HG03378 (cell line): ENCODE measurements around the gene HOXB6.

Experiments used
- ATAC-seq: cut with Tn5 transposase; IDR thresholded peaks from one replicate; pipeline ENCODE4 v1.9.1; 2021; ENCODE audit warnings: mild to moderate bottlenecking, moderate library complexity; ENCODE audit not compliant: unreplicated experiment

The HOXB6 gene

DNA sequence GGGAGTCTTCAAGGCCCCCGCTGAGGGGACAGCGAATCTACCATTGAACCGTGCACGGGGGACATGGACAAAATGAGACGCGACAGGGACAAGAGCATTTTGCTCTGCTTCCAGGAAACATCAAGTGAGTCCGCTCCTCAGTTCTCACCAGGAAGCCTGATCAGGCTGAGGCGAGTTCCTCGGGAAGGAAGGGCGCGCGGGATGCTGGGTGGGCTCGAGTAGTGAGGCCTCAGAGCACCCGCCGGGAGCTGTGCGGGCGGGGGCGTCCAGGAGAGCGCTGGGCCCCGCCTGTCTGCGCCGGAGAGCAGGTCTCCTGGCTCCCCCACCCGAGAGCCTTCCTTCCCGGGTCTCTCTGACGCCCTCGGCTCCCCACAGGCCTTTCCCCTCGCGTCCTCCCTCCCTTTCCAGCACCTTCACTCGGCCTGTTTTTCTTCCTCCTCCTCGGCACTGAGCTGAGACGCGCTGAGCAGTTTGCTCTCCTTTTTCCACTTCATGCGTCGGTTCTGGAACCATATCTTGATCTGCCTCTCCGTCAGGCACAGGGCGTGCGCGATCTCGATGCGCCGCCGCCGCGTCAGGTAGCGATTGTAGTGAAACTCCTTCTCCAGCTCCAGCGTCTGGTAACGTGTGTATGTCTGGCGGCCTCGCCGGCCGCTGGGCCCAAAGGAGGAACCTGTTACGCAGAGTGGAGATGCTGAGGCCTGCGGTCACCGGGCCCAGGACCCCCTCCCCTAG is 8.6 kb downstream of the HOXB6 start:
- no peak for ATAC-seq

DNA sequence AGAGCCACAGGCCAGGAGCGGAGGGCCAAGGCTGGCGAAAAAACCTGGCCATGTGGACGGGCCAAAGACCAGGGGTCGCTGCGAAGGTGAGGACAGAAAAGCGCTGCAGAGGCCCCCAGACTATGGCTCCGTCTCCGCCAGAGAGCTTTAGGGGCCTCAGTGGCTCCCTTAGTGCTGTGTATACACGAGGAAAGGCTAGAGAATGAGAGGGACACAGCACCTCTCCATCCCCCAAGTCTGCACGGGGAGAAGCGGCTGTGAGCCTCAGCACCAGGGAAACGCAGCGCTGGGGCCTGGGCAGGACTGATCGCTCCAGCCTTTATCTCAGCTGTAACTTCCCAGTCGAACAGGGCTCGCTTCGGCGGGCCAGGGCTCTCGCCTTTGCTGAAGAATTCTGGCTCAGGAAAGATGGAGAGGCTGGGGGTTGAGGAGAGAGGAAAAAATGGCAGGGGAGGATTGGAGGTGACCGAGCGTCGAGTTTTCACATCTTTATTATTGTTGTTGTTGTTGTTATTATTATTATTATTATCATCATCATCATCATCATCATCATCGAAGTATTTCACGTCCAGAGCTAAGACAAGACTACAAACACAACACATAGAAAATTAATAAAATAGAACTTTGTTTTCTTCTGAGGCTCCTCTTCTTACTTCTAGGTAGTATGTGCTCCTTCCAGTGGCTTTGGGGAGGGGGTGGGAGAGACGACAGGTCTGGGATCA is 9.3 kb downstream of the HOXB6 start:
- no peak for ATAC-seq

DNA sequence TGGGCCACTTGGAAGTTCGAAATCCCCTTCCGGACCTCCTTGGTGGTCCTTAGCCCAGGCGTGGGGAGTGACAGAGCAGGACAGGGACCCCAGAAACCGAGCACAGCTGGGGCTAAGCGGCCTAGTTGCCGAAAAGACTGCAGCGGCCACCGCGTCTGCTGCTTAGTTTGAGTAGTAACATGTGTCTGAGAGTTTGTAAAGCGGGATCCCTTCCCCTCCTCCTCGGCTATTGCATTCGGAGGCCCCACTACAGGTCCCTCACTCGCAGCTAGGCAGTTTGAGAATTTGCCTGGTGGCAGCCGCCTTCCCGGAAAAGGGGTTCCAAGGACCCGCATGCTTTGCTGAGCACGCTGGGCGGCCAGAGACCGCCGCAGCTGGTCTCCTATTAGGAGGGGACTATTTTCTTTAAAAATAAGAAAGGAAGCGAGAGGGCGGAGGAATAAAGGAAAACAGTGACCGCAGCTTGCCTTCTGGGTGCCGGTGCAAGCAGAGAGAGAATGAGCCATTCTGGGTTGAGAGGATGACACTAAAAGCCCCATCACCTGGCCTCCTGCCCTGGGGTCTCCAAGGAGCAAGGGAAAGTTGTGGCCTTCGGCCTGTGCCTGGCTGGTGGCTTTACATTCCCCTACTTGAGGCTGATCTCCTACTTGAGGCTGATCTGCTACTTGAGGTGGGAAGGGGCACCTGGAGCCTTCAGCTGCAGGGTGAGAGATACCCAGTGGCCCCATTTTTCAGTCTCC is 10.1 kb downstream of the HOXB6 start:
- no peak for ATAC-seq

DNA sequence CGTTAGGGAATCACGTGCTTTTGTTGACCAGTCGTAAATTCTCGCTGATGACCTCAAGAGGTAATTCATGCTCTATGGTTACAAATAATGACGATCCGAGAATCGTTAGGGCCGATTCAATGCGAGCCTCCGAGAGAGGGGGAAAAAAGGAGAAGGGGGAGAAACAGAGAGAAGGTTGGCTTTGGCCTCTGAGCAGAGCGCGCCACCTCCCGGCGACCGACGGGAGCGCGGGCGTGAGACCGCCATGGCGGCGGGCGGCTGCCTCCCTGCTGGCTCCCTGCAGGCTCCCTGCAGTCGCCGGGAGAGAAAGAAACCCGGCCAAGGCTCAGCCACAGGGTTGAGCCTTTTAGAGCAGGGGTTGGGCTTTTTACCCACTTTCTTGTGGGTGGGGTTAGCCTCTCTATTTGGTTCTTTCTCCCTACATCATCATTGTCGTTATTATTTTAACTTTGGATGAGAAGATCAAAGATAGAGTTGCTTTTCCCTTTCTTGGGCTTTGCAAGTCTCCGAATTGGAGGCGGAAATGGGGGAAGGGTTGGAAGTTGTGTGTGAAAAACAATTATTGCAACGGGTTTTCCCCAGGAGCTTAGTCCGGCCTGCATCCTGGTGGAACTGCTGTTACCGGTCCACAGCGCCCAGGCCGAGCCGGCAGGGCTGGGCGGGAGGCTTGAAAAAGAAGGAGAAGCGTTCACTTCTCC is 10.8 kb downstream of the HOXB6 start:
- no peak for ATAC-seq

DNA sequence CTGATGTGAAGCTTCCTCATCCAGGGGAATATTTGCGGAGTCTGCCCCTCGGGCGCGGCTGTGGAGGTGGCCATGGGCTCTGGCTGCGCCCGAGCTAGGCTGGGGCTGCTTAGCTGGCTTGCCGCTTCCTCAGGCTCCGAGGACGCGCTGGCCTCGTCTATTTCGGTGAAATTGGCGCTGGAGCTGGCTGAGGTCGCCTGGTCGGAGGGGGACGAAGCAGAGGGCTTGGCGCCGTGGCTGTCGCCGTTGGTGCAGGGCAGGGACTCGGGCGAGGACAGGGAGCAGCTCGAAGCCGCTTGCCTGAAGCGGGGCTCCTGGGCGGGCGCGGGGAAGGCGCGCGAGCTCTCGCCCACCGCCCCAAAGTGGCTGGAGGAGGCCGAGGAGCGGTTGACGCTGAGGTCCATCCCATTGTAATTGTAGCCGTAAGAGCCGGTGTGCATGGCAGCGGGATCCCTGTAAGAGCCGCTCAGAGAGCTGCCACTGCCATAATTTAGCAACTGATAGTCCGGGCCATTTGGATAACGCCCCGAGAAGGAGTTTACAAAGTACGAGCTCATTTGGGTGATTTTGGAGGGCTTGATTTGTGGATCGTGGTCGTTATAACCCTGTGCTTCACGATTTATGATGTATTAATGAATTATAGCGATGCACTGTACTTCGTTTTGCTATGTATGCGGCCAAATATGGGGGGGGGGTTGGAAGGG is 11.5 kb downstream of the HOXB6 start, which contains the start of gene HOXB5:
Gene HOXB5, minus strand, starts transcription at position 654 of the 704 bp plus-strand sequence. Its CDS starts 97 bp downstream, at position 557.
- no peak for ATAC-seq

DNA sequence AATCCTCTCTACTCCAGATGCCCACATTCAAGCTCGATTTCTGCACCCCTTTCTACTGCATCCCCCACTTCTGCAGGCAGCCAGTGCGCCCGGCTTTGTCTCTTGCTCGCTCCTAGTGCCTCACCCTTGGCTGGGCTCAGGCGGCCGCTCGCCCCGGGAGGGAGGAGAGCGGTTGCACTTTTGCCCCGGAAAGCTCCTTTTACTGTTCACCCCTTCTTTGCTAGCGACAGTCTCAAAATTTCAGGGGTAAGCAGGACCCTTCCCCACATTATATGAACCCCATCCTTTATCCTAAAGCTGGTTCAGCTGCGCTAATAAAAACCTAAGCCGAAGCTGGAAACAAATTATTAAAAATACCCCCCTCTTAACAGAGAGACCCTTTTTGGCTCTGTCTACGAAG is 12.2 kb downstream of the HOXB6 start:
- ATAC-seq, result no peak

DNA sequence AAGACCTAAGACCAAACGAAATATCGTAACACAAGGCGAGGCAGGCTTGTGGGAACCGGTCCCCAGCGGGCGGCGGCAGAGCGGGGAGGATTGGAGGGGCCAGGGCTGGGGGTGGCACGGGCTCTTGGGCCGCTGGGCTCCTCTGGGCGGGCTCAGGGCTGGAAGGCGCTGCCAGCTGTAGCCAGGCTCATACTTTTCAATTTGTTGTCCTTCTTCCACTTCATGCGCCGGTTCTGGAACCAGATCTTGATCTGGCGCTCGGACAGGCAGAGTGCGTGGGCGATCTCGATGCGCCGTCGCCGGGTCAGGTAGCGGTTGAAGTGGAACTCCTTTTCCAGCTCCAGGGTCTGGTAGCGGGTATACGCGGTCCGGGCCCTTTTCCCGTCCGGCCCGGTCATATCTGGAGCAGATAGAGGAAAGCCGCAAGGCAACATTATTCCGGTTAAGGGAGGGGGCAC is 12.7 kb downstream of the HOXB6 start:
- no peak for ATAC-seq

DNA sequence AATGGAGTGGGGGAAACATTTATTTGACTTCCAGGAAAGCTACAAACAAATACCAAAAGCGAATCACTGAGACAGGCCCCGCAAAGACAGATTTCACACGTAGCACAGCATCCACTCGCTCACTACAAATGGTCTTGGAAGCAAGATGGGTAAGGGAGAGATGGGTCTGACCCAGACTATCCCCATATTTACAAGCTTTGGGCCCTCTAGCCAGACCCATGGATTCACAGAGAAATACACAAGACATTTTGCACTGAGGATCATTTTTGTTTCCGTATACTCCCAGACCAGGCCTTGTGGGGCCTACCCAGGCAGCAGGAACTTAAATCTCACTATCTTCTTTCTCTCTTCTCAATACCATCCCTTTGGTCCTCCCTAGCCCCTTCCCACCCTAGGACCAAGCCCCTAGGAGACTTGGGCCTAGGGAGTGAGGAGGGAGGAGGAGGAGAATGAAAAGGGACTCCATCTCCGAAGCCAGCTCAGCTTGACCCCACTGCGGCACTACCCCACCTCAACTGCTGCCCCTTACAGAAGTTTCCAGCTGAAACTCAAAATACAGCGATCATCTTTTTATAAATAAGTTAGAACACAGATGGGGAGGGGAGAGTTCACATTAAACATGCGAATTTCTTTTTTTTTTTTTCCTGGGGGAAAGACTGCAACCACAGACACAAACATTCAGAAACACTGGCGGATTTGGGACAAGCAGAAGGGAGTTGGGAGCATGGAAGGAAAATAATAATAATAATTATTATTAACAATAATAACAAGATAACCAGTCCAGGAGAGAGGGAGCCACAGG is 13.3 kb downstream of the HOXB6 start:
- ATAC-seq, result no peak

DNA sequence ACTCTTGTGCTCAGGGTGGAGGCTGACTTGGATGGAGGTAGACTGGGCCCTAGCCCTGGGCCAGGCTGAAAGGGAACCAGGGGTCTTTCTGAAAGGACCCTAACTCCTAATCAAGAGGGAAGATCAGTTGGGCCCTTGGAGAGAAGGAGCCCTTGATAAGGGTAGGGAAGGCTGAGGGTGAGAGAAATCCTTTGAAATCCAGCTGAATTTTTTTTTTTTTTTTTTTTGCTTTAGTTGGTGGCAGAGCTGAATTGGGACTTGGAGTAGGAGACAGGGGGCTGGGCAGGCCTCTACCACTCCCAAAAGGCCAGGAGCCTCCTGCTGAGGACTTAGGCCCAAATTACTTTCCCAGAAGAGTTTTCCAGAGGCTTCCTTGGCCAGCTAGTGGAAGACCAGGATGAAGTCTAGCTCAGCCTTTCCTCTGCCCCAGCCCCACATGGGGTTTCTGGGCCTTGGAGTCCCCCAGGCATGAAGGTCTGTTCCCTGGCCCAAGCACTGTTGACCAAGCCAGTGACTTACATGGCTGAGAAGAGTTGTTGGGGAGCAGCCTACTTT is 14.1 kb downstream of the HOXB6 start:
- no peak for ATAC-seq

DNA sequence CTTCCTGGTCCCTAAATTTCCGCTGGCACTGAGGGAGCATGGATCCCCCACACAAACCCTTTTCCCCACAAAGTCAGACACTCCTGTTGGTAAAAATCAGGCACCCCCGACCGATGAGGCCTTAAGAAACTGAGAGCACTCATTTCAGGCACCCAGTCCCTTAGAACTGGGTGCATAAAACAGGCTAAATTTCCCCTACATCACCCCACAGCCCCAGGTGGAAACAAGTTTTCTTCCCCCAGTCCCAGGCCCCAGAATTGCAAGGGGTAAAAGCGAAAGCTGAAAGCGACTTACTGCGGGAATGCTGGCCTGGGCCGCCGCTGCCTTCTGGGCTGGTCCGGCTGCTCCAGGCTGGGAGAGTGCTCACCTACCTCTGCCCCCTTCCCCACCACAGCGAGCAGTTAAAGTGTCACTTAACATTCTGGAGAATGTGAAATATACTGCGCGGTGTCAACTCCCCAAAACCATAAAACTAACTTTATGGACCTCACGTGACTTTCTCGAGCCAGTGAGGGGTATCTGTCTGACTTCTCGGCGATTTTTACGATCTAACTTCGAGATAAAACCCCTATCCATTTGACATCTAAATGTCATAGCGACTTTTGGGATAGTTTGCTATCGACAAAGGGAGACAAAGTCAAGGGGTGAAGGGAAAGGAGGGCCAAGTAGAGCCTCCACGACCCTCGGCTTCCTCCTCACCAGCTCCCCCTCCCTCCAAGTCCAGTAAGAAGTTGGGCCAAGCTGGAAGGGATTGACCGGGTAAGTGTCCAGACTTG is 14.8 kb downstream of the HOXB6 start, which contains the start of gene HOXB3:
Gene HOXB3, minus strand, starts transcription at position 411 of the 776 bp plus-strand sequence. CDS start 37,767 bp downstream, outside the sequence.
- no peak for ATAC-seq

DNA sequence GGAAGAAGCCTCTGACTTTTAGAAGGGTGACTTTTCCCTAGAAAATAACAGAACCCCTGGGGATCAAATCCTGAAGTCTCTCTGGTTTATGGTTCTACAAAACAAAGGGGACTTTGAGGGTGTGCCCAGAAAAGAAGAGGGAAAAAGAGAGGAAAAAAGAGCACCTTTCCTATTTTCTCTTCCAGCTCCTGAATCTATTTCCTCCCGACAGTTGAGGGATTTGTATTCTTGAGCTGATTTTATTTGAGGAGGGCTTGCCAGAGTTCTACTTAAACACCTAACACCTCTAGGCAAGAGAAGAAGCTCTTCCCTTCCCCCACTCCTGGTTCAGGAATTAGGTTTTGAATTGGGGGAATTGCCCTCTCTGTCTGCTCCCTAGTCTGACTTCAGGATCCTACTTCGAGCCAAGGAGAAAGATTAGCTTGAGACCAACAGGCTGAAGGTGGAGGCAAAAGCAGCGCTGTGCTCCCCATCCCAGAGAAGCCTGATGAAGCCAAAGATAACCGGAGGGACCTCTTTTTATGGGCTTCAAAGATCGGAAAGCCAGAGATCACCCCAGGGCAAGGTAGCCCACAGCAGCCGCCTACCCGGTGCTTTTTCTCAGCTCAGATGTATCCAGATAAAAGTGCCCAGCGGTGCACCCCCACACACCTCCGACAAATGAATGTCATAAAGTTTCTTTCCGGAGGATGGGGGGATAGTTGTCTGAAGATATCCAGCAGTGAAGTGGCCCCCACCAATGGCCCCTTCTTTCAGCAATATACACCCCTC is 15.5 kb downstream of the HOXB6 start:
- ATAC-seq, result no peak

DNA sequence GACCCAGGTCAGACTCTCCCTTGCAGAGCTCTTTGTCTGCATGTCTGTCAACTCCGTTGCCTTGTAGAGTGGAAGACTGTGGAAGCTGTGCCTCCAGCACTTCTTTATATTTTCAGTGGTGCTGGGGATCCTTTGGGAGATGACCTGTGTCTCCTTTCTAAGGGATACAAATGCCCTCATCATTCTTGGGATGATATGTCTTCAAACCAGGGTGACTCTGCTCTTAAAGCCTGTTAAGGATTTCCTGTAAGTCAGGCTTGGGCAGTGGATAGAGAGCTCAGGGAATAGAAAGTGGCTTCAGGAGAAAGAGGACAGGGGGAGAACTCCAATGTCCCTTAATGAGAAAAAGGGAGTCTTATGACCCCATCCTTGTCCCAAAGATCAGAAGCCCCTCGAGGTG is 16.3 kb downstream of the HOXB6 start:
- ATAC-seq, result no peak

DNA sequence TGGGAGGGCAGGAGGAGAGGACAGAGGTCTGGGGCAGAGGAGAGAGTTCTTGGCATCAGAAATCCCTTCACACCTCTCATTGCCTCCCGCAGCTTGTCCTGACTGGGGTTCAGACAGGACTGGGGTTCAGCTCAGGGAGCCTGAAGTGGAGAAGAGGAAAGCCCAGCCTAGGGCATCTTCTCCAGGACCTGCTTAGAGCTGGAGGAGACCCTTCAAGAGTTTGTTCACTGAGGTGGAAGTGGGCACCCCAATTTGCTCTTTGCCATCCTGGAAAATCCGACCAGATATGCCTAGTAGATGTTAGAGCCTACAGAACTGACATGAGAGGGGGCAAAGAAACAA is 16.7 kb downstream of the HOXB6 start:
- no peak for ATAC-seq

DNA sequence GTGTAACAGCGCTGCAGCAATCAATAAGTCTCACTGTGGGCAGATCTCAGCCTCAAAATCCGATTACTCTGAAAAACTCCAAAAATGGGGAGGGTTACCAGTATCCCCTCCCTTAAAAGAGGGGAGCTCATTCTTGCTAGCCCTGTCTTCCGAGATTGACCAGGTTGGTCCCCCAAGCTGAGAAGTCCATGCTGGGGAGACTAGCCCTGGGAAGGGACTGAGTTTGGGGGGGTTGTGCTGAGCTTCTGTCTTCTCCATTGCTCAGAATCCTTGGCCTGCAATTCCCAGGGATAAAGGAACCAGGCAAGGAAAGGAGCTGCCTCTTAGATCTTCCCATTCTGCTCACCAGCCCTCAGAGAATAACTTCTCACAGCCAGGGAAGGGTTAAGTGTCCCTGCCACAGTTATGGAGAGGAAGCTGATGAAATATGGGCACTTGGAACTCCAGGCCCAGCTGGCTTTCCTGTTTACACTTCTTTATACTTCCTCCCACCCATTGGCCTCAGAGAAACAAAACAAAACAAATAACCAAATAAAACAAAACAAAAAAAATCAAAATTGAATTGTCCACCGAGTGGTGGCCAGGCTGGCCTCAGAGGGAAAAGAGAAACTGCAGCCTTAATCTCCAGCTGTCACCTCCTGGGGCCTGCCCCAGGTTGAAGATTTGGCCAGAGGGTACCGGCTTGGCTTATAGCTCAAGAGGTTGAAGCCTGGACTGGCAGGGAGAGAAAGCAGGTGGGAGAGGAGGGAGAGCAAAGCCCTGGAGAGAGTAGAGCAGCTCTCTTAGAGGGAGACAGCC is 17.3 kb downstream of the HOXB6 start:
- ATAC-seq, result no peak

DNA sequence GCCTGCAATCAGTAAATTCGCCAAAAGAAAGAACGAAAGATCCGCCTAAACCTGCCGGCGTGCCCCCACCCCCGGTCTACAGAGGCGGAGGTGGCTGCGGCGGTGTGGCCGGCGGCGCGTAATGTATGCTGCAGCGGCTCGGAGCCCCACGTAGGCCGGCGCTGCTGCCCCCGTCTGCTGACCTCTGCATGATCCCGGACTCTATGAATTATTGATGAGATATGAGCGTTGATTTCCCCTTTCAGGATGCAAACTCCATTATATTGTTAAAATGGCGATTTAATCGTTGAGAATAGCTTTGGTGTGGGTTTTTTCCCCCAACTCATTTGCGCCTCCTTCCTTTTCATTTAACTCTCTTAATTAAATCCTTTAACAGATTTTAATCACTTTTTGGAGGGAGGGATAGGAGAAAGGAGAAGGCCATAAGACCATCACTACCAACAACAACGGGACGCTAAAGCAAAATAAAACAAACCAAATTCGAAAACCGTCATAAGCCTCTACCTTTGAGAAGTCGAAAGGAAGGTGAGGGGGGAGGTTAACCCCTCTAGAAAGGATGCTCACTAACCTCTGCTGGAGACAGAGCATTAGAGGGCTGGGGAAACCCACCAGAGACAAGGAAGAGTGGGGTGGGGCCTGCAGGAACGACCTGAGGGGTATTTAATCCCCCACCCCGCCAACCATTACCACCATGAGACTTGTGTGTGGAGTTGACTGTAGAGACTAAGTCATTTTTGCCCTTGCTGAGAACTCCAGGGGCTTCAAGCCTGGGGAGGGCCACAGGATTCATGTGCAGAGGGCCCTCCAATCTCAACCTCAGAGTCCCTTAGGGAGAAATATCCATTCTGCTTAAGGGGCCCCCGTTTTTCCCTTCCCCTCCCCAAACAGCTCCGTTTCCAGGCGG is 18.2 kb downstream of the HOXB6 start:
- no peak for ATAC-seq

DNA sequence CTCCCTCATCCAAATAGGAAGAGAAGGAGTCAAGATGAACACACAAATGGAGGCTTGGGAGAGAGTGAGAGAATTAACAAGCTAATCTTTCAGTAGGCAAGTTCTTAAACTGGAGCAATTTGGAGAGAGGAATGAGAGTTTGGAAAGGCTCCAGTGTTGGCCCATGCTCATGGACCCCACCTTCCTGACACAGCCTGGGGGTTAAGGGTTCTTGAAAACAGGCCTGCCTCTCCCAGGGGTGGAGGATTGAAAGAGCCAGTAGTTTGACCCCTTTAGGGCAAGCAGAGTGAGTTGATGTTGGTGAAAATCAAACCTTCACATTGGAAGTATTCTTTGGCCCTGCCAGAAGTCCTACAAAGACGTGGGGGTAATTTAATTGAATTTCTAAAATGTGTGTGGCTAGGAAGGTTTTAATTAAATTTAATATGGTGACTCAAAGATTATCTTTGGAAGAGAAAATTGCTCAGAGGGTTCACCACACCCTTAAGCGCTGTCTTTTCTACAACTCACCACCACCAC is 20.5 kb downstream of the HOXB6 start:
- ATAC-seq, result no peak
